Measurements from ENCODE around the gene NOSTRIN.
"Not testable (repeated sequence)": the region's sequence is repeated elsewhere in the genome, so short reads cannot be mapped to it uniquely, and the experiment has no call there.

The NOSTRIN gene

GRCh38 chr2:168790226-168790902 lies 12.1 kb upstream of the NOSTRIN start:
- no peak for DNase-seq (ENCODE audit: low spot score)

GRCh38 chr2:168791140-168791539 lies 11.3 kb upstream of the NOSTRIN start:
- not testable (repeated sequence) for DNase-seq (ENCODE audit: low spot score)

GRCh38 chr2:168793596-168793995 lies 8.8 kb upstream of the NOSTRIN start:
- no peak for DNase-seq (ENCODE audit: low spot score)

- DNase-seq (ENCODE audit: low spot score), result no peak
These were observed 7.5 kb upstream of the NOSTRIN start for GRCh38 chr2:168794968-168795367.

GRCh38 chr2:168796090-168796577 lies 6.3 kb upstream of the NOSTRIN start:
- no peak for DNase-seq (ENCODE audit: low spot score)

GRCh38 chr2:168796583-168797285 lies 5.7 kb upstream of the NOSTRIN start:
- no peak for DNase-seq (ENCODE audit: low spot score)

GRCh38 chr2:168797286-168797655 lies 5.2 kb upstream of the NOSTRIN start:
- DNase-seq (ENCODE audit: low spot score), result no peak

GRCh38 chr2:168798076-168798887 lies 4.2 kb upstream of the NOSTRIN start:
- DNase-seq (ENCODE audit: low spot score), result no peak

GRCh38 chr2:168798888-168799410 lies 3.5 kb upstream of the NOSTRIN start:
- DNase-seq (ENCODE audit: low spot score), result no peak

GRCh38 chr2:168801471-168801870 lies 966 bp upstream of the NOSTRIN start:
- no peak for DNase-seq (ENCODE audit: low spot score)

- no peak for DNase-seq (ENCODE audit: low spot score)
These were observed 655 bp downstream of the NOSTRIN start for GRCh38 chr2:168802859-168803725.

GRCh38 chr2:168804214-168804613 lies 1.8 kb downstream of the NOSTRIN start:
- DNase-seq (ENCODE audit: low spot score), result no peak

- DNase-seq (ENCODE audit: low spot score), result no peak
These were observed 3.2 kb downstream of the NOSTRIN start for GRCh38 chr2:168805615-168806014.

- DNase-seq (ENCODE audit: low spot score), result no peak
These were observed 7.1 kb downstream of the NOSTRIN start for GRCh38 chr2:168809537-168809936.

- DNase-seq (ENCODE audit: low spot score), result no peak
These were observed 7.8 kb downstream of the NOSTRIN start for GRCh38 chr2:168810235-168810634.

GRCh38 chr2:168811696-168812095 lies 9.3 kb downstream of the NOSTRIN start:
- DNase-seq (ENCODE audit: low spot score), result no peak

GRCh38 chr2:168814046-168814445 lies 11.6 kb downstream of the NOSTRIN start:
- no peak for DNase-seq (ENCODE audit: low spot score)

GRCh38 chr2:168814939-168815907 lies 12.8 kb downstream of the NOSTRIN start:
- no peak for DNase-seq (ENCODE audit: low spot score)

GRCh38 chr2:168816369-168816768 lies 13.9 kb downstream of the NOSTRIN start:
- DNase-seq (ENCODE audit: low spot score), result no peak

- DNase-seq (ENCODE audit: low spot score), result no peak
These were observed 16.7 kb downstream of the NOSTRIN start for GRCh38 chr2:168819050-168819715.
